NB4 (cell line): ENCODE results near the gene ESR2.

Source experiments
- DNase-seq: peaks from one replicate; pipeline ENCODE4 v3.0.0; 2010; ENCODE audit warnings: low read depth
- H3K4me3 ChIP-seq: one replicate; pipeline ENCODE4 v1.5.1; 2011; ENCODE audit warnings: mild to moderate bottlenecking, low read depth, low read length, moderate library complexity
- CTCF ChIP-seq: IDR thresholded peaks from one replicate; pipeline ENCODE4 v1.5.1; 2012; ENCODE audit warnings: low read depth, low read length
- MAX ChIP-seq: IDR thresholded peaks from 2 replicates; pipeline ENCODE4 v1.6.1; 2011; ENCODE audit warnings: low read depth, low read length
- MYC ChIP-seq: IDR thresholded peaks from 2 replicates; pipeline ENCODE4 v1.6.1; 2011; ENCODE audit warnings: low read depth, low read length
- POLR2A ChIP-seq: IDR thresholded peaks from 2 replicates; pipeline ENCODE4 v1.6.1; 2011; ENCODE audit warnings: mild to moderate bottlenecking; ENCODE audit not compliant: insufficient read length; ENCODE audit errors: extremely low read depth

ESR2 gene

GRCh38 chr14:64294672-64295413, 672 bp upstream of the ESR2 start:
- TF ChIP-seq POLR2A (no peak), CTCF (peak; percentile 80), MAX (no peak), MYC (no peak)
- peak; percentile 62 for DNase-seq
- H3K4me3 ChIP-seq: no peak overlapping the region

GRCh38 chr14:64292197-64292596, 2.0 kb downstream of the ESR2 start:
- TF ChIP-seq POLR2A (no peak), MYC (no peak), CTCF (no peak), MAX (no peak)
- no peak for DNase-seq
- H3K4me3 ChIP-seq: no peak overlapping the region

- DNase-seq: no peak
These were observed 4.6 kb downstream of the ESR2 start for GRCh38 chr14:64289571-64289970.

GRCh38 chr14:64281805-64282204, 12.4 kb downstream of the ESR2 start:
- no peak for DNase-seq
- TF ChIP-seq POLR2A: no peak
- no peak overlapping the region for H3K4me3 ChIP-seq

More at GRCh38 chr14:64289571-64289970, 4.6 kb downstream of the ESR2 start:
- no peak overlapping the region for H3K4me3 ChIP-seq
- TF ChIP-seq POLR2A: no peak
- TF ChIP-seq CTCF: no peak
- no peak for TF ChIP-seq MYC
- no peak for TF ChIP-seq MAX

- TF ChIP-seq POLR2A (no peak), MAX (no peak), MYC (no peak), CTCF (no peak)
- no peak for DNase-seq
- no peak overlapping the region for H3K4me3 ChIP-seq
These were observed 14.2 kb downstream of the ESR2 start for GRCh38 chr14:64279704-64280668.

- no peak overlapping the region for H3K4me3 ChIP-seq
- no peak for DNase-seq
- TF ChIP-seq POLR2A: no peak
- TF ChIP-seq MYC: no peak
- TF ChIP-seq MAX: no peak
- no peak for TF ChIP-seq CTCF
These were observed 15.7 kb downstream of the ESR2 start for GRCh38 chr14:64278458-64278857.
